ENCODE measurements around the gene ADAMTS17. TPM values are rescaled to one million over a fixed set of nuclear protein-coding genes. Genes with fewer than 3 reads are reported as not detected.

The ADAMTS17 gene
- total RNA-seq, 1 donor from 2014 or later, result 17.0 TPM

GRCh38 chr15:100043692-100044091 lies 298.1 kb downstream of the ADAMTS17 start:
- DNase-seq, result no peak

GRCh38 chr15:100043068-100043641 lies 298.6 kb downstream of the ADAMTS17 start:
- DNase-seq, result no peak

- DNase-seq, result no peak
These were observed 299.2 kb downstream of the ADAMTS17 start for GRCh38 chr15:100042558-100042957.

GRCh38 chr15:100041127-100041828 lies 300.5 kb downstream of the ADAMTS17 start:
- DNase-seq, result no peak

- DNase-seq, result no peak
These were observed 301.8 kb downstream of the ADAMTS17 start for GRCh38 chr15:100039994-100040393.

- no peak for DNase-seq
These were observed 303.0 kb downstream of the ADAMTS17 start for GRCh38 chr15:100038736-100039135.

GRCh38 chr15:100037901-100038300 lies 303.9 kb downstream of the ADAMTS17 start:
- DNase-seq, result no peak

GRCh38 chr15:100036015-100036414 lies 305.8 kb downstream of the ADAMTS17 start:
- no peak for DNase-seq

GRCh38 chr15:100034191-100034590 lies 307.6 kb downstream of the ADAMTS17 start:
- DNase-seq, result no peak

GRCh38 chr15:100033140-100033857 lies 308.5 kb downstream of the ADAMTS17 start:
- peak; percentile 13 for DNase-seq

GRCh38 chr15:100032358-100033085 lies 309.3 kb downstream of the ADAMTS17 start:
- no peak for DNase-seq

- DNase-seq, result no peak
These were observed 310.0 kb downstream of the ADAMTS17 start for GRCh38 chr15:100031665-100032357.

- DNase-seq, result peak; percentile 51
These were observed 311.1 kb downstream of the ADAMTS17 start for GRCh38 chr15:100030586-100031229.

- DNase-seq, result no peak
These were observed 311.8 kb downstream of the ADAMTS17 start for GRCh38 chr15:100029868-100030479.

- no peak for DNase-seq
These were observed 312.7 kb downstream of the ADAMTS17 start for GRCh38 chr15:100029045-100029444.

GRCh38 chr15:100026041-100026440 lies 315.7 kb downstream of the ADAMTS17 start:
- no peak for DNase-seq

- peak; percentile 81 for DNase-seq
These were observed 319.0 kb downstream of the ADAMTS17 start for GRCh38 chr15:100022806-100023205.

GRCh38 chr15:100022391-100022790 lies 319.4 kb downstream of the ADAMTS17 start:
- peak; percentile 81 for DNase-seq

- no peak for DNase-seq
These were observed 320.1 kb downstream of the ADAMTS17 start for GRCh38 chr15:100021653-100022052.

GRCh38 chr15:100020614-100021013 lies 321.2 kb downstream of the ADAMTS17 start:
- peak; percentile 42 for DNase-seq

GRCh38 chr15:100020189-100020588 lies 321.6 kb downstream of the ADAMTS17 start:
- no peak for DNase-seq

Measured in skin of body (tissue), 2 donors.